CD4-positive, alpha-beta memory T cell (primary cell): ENCODE data around the gene KDM4C. TPM values are rescaled to one million over a fixed set of nuclear protein-coding genes. Genes with fewer than 3 reads are reported as not detected.
A peak's percentile ranks its signal among the peaks of the same experiment; 100 is the strongest.

ENCODE experiments used
- CTCF ChIA-PET: fragments of 350-600 bp; sonication (Branson Sonifier 250); formaldehyde crosslinking; loops from one replicate; lab custom pipeline; 2021; ENCODE audit warnings: inconsistent platforms; ENCODE audit not compliant: partially characterized antibody; lab: Charles Lee
- POLR2A ChIA-PET: fragments of 350-600 bp; sonication (Branson Sonifier 250); formaldehyde crosslinking; loops from one replicate; lab custom pipeline; 2021; ENCODE audit not compliant: partially characterized antibody; lab: Charles Lee
- DNase-seq, 5 donors: peaks; one replicate each; pipeline versions ENCODE4 v3.0.0 to v3.0.0-alpha.2; 2020 to 2022; ENCODE audit warnings: mixed read lengths in 1 of 5
- H3K27ac ChIP-seq: one replicate; pipeline ENCODE4 v1.7.0; 2013; ENCODE audit warnings: low read depth, low read length
- H3K27me3 ChIP-seq: 2 replicates; pipeline ENCODE4 v1.7.0; 2013; ENCODE audit warnings: mild to moderate bottlenecking, low read length, moderate library complexity; ENCODE audit not compliant: insufficient read depth
- H3K36me3 ChIP-seq: 2 replicates; pipeline ENCODE4 v1.7.0; 2013; ENCODE audit warnings: mild to moderate bottlenecking, low read length, moderate library complexity; ENCODE audit not compliant: insufficient read depth
- H3K4me1 ChIP-seq: 2 replicates; pipeline ENCODE4 v1.7.0; 2013; ENCODE audit warnings: mild to moderate bottlenecking, low read length, moderate library complexity; ENCODE audit not compliant: insufficient read depth
- H3K4me3 ChIP-seq, 2 donors: one replicate each; pipeline ENCODE4 v1.7.0; 2013; ENCODE audit warnings: low read length in 2 of 2, mild to moderate bottlenecking in 1 of 2
- H3K9me3 ChIP-seq, 2 donors: one replicate each; pipeline ENCODE4 v1.7.0; 2013; ENCODE audit warnings: low read length in 2 of 2, control low read depth in 1 of 2; ENCODE audit not compliant: control insufficient read depth in 1 of 2
- H3K27ac Mint-ChIP-seq, 7 donors: one replicate each; pipeline ENCODE4 v1.8.0; 2020 to 2021; ENCODE audit warnings: mixed read lengths in 7 of 7, mild to moderate bottlenecking in 6 of 7, inconsistent platforms in 3 of 7, moderate library complexity in 3 of 7
- H3K27me3 Mint-ChIP-seq, 2 donors: one replicate each; pipeline ENCODE4 v1.8.0; 2020 to 2021; ENCODE audit warnings: mixed read lengths in 2 of 2
- H3K36me3 Mint-ChIP-seq, 2 donors: one replicate each; pipeline ENCODE4 v1.8.0; 2020 to 2021; ENCODE audit warnings: mixed read lengths in 2 of 2, inconsistent platforms in 1 of 2, mild to moderate bottlenecking in 1 of 2
- H3K4me1 Mint-ChIP-seq, 4 donors: one replicate each; pipeline ENCODE4 v1.8.0; 2020 to 2021; ENCODE audit warnings: mixed read lengths in 4 of 4, mild to moderate bottlenecking in 1 of 4
- H3K4me3 Mint-ChIP-seq, 8 donors: one replicate each; pipeline ENCODE4 v1.8.0; 2020 to 2021; ENCODE audit warnings: mixed read lengths in 8 of 8, mild to moderate bottlenecking in 7 of 8, moderate library complexity in 6 of 8, inconsistent platforms in 3 of 8
- H3K9me3 Mint-ChIP-seq, 8 donors: one replicate each; pipeline ENCODE4 v1.8.0; 2020 to 2021; ENCODE audit warnings: mixed read lengths in 8 of 8, mild to moderate bottlenecking in 5 of 8, inconsistent platforms in 3 of 8, moderate library complexity in 1 of 8
- intact Hi-C: fragments of 100-400 bp; cut with micrococcal nuclease; formaldehyde crosslinking; loops from one replicate; pipeline ENCODE4 v1.15.1; 2023
- polyA plus RNA-seq, 2 donors: library from polyadenylated mRNA; unstranded; fragments of 300-500 nt; fragmentation: Illumina TruSeq; gene quantifications; one replicate each; pipeline ENCODE4 v1.2.3, GENCODE V29; 2021
- total RNA-seq, 2 experiments: library from RNA; stranded (reverse); gene quantifications; one replicate each; pipeline ENCODE4 v1.2.3, GENCODE V29; 2021

Gene KDM4C
- total and polyA plus RNA-seq, 4 experiments from 2014 or later: 36.3 to 90.7 (median 58.8) TPM

DNA sequence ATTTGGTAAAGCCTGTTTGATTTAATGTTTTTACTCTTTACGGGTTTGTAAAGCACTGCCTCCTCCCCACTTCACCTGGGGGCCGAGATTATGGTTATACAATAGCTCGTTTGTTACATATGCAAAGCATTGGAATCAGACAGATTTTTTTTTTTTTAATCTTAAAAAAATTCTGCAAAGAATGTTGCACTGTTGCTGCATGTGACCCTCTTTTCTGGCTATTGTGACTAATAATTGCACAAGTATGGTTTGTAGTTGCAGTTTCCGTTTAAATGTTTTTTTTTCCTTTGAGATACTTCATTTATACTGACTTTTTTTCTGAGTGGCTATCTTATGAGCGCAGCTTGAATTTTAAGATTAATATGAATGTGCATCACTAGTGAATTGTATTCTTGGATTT is 165.3 kb downstream of the KDM4C start:
- Mint-ChIP-seq H3K27ac (peak overlapping the region in 2 of 7 donors; percentile 0 to 9), H3K36me3 (peaks cover 31 to 34% of the 10 kb centered on the region in 2 donors), H3K27me3 (no peaks in the 10 kb centered on the region), H3K4me1 (peaks cover 40 to 76% (median 59%) of the 10 kb centered on the region in 4 donors), H3K4me3 (no peak overlapping the region), H3K9me3 (no peaks in the 10 kb centered on the region)
- no peak overlapping the region for H3K27ac ChIP-seq
- no peak for DNase-seq
- H3K27me3 ChIP-seq: no peaks in the 10 kb centered on the region
- no peaks in the 10 kb centered on the region for H3K36me3 ChIP-seq
- POLR2A ChIA-PET: no interaction called here
- H3K4me3 ChIP-seq: no peak overlapping the region
- CTCF ChIA-PET: no interaction called here
- H3K9me3 ChIP-seq: no peaks in the 10 kb centered on the region
- intact Hi-C loops: no loop called here
- peaks cover 16% of the 10 kb centered on the region for H3K4me1 ChIP-seq

GRCh38 chr9:6924149-6924548 is 166.4 kb downstream of the KDM4C start:
- intact Hi-C loops: no loop called here
- no peak overlapping the region for H3K27ac Mint-ChIP-seq
- no peak for DNase-seq
- H3K4me3 Mint-ChIP-seq: no peak overlapping the region
- peaks cover 16% of the 10 kb centered on the region for H3K4me1 ChIP-seq
- peaks cover 42 to 75% (median 62%) of the 10 kb centered on the region in 4 donors for H3K4me1 Mint-ChIP-seq
- no peaks in the 10 kb centered on the region for H3K27me3 Mint-ChIP-seq
- H3K27me3 ChIP-seq: no peaks in the 10 kb centered on the region
- CTCF ChIA-PET: no interaction called here
- no peaks in the 10 kb centered on the region for H3K9me3 ChIP-seq
- H3K36me3 ChIP-seq: no peaks in the 10 kb centered on the region
- no peaks in the 10 kb centered on the region for H3K9me3 Mint-ChIP-seq
- no peak overlapping the region for H3K4me3 ChIP-seq
- H3K27ac ChIP-seq: no peak overlapping the region
- peaks cover 23 to 37% of the 10 kb centered on the region in 2 donors for H3K36me3 Mint-ChIP-seq
- POLR2A ChIA-PET: no interaction called here

GRCh38 chr9:6924988-6925563 is 167.3 kb downstream of the KDM4C start:
- no peak for DNase-seq
- CTCF ChIA-PET: no interaction called here
- Histone ChIP-seq H3K4me1 (peaks cover 16% of the 10 kb centered on the region), H3K36me3 (no peaks in the 10 kb centered on the region), H3K4me3 (no peak overlapping the region), H3K27me3 (no peaks in the 10 kb centered on the region), H3K9me3 (no peaks in the 10 kb centered on the region), H3K27ac (no peak overlapping the region)
- H3K4me1 Mint-ChIP-seq: peaks cover 39 to 74% (median 60%) of the 10 kb centered on the region in 4 donors
- H3K27me3 Mint-ChIP-seq: no peaks in the 10 kb centered on the region
- POLR2A ChIA-PET: interaction anchor here (0.7 kb wide), 1 partner anchor 221 kb away, joined by 3 read pairs; no protein-coding TSS in a partner anchor
- peak overlapping the region in 2 of 7 donors; percentile 10 to 29 for H3K27ac Mint-ChIP-seq
- intact Hi-C loops: no loop called here
- no peaks in the 10 kb centered on the region for H3K9me3 Mint-ChIP-seq
- H3K4me3 Mint-ChIP-seq: no peak overlapping the region
- peaks cover 23 to 34% of the 10 kb centered on the region in 2 donors for H3K36me3 Mint-ChIP-seq

DNA sequence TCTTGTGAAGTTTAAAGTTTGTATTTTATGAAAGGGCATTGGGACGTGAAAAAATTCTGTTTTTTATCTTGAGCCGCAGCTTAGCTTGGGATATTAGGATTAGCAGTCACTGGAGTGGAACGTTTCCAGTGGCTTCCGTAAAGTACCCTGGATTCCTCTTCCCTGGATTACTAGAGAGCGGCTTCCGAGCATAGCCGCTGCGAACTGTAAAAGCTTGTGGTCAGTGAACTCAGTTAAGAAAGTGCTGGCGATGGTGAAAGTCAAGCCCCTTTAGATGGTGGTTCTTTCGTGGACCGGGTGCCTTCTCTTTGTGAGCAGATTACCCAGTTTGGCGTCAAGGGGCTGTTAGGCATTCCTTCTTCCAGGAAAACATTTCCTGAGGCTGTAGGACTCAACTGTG is 168.1 kb downstream of the KDM4C start:
- ChIA-PET CTCF (no interaction called here), POLR2A (no interaction called here)
- Mint-ChIP-seq H3K4me3 (no peak overlapping the region), H3K27ac (no peak overlapping the region), H3K27me3 (no peaks in the 10 kb centered on the region), H3K36me3 (peaks cover 20 to 31% of the 10 kb centered on the region in 2 donors), H3K4me1 (peaks cover 36 to 69% (median 56%) of the 10 kb centered on the region in 4 donors), H3K9me3 (no peaks in the 10 kb centered on the region)
- H3K36me3 ChIP-seq: no peaks in the 10 kb centered on the region
- intact Hi-C loops: no loop called here
- peaks cover 16% of the 10 kb centered on the region for H3K4me1 ChIP-seq
- H3K27me3 ChIP-seq: no peaks in the 10 kb centered on the region
- no peaks in the 10 kb centered on the region for H3K9me3 ChIP-seq
- H3K27ac ChIP-seq: no peak overlapping the region
- DNase-seq: no peak
- no peak overlapping the region for H3K4me3 ChIP-seq

GRCh38 chr9:6926436-6926835 is 168.7 kb downstream of the KDM4C start:
- ChIA-PET POLR2A (no interaction called here), CTCF (interaction anchor here (0.6 kb wide), 1 partner anchor 292 kb away, joined by 3 read pairs; no protein-coding TSS in a partner anchor)
- no peaks in the 10 kb centered on the region for H3K27me3 ChIP-seq
- H3K4me3 ChIP-seq: no peak overlapping the region
- Mint-ChIP-seq H3K9me3 (no peaks in the 10 kb centered on the region), H3K4me1 (peaks cover 31 to 63% (median 51%) of the 10 kb centered on the region in 4 donors), H3K4me3 (no peak overlapping the region), H3K27ac (peak overlapping the region in 1 of 7 donors; percentile 27), H3K36me3 (peaks cover 14 to 29% of the 10 kb centered on the region in 2 donors), H3K27me3 (no peaks in the 10 kb centered on the region)
- H3K27ac ChIP-seq: no peak overlapping the region
- H3K36me3 ChIP-seq: no peaks in the 10 kb centered on the region
- intact Hi-C loops: no loop called here
- peaks cover 14% of the 10 kb centered on the region for H3K4me1 ChIP-seq
- H3K9me3 ChIP-seq: no peaks in the 10 kb centered on the region
- no peak for DNase-seq

DNA sequence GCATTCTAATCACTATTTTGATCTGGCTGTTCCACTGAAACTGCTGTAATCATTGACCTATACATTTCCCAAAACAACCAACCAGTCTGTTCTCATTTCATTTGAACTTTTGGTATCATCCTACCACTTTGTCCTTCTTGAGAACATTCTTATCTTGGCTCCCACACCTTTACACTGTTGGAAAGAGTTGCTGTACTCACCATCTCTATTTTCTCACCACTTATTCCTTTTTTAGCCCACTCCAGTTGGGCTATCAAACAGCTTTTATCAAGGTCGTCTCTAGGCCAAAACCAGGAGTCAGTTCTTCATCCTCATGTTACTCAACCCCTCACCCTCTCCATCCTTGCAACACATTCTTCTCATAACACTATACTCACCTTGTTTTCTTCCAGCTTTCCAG is 170.1 kb downstream of the KDM4C start:
- POLR2A ChIA-PET: no interaction called here
- no peak overlapping the region for H3K4me3 ChIP-seq
- peaks cover under 1% of the 10 kb centered on the region for H3K4me1 ChIP-seq
- DNase-seq: no peak
- intact Hi-C loops: no loop called here
- H3K9me3 ChIP-seq: no peaks in the 10 kb centered on the region
- Mint-ChIP-seq H3K4me3 (no peak overlapping the region), H3K4me1 (peaks cover 17 to 49% (median 39%) of the 10 kb centered on the region in 4 donors), H3K27me3 (no peaks in the 10 kb centered on the region), H3K27ac (peak overlapping the region in 2 of 7 donors; percentile 11 to 59), H3K9me3 (no peaks in the 10 kb centered on the region), H3K36me3 (peaks cover 7 to 22% of the 10 kb centered on the region in 2 donors)
- CTCF ChIA-PET: no interaction called here
- no peaks in the 10 kb centered on the region for H3K27me3 ChIP-seq
- no peak overlapping the region for H3K27ac ChIP-seq
- H3K36me3 ChIP-seq: no peaks in the 10 kb centered on the region

GRCh38 chr9:6928863-6929262 is 171.1 kb downstream of the KDM4C start:
- no peak for DNase-seq
- Mint-ChIP-seq H3K36me3 (peaks cover 11 to 22% of the 10 kb centered on the region in 2 donors), H3K27ac (no peak overlapping the region), H3K4me3 (no peak overlapping the region), H3K27me3 (no peaks in the 10 kb centered on the region), H3K9me3 (peaks cover 0 to 2% (median 0%) of the 10 kb centered on the region in 8 donors), H3K4me1 (peaks cover 15 to 41% (median 32%) of the 10 kb centered on the region in 4 donors)
- Histone ChIP-seq H3K4me1 (no peaks in the 10 kb centered on the region), H3K27ac (no peak overlapping the region), H3K27me3 (no peaks in the 10 kb centered on the region), H3K36me3 (no peaks in the 10 kb centered on the region), H3K9me3 (no peaks in the 10 kb centered on the region), H3K4me3 (no peak overlapping the region)
- CTCF ChIA-PET: no interaction called here
- intact Hi-C loops: no loop called here
- POLR2A ChIA-PET: no interaction called here
